ENCODE data around the gene C14orf180.

C14orf180 gene

DNA sequence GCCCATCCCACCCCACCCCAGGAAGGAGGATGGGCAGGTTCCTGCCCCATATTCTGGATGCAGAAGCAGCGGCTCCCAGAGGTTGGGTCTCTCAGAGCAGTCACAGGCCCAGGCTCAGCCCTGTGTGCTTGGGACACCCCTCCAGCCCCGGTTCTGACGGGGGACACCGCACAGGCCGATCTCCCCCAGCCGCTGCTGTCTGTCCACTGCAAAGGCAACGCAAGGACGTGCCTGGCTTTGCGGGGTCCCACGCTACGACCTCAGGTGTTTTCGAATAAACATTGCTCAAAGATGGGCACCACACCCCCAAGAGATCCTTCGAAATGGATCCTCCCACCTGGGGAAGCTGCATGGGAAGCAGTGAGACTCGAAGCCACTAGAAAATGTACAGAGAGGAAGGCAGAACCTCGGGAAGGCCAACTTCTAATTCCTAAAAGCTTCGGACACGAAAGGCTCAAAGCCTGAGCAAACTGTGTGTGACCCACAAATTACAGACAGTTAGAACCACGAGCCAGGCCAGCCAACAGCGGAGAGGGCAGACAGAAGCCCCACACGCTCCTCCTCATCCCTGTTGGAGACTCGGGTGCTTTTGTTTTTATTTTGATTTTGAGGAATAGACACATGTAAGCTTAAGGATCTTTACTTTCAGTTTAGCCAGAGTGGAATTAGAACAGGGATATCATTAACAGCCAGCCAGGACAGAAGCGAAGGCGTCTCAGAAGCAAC is 10.8 kb downstream of the C14orf180 start:
- no peak overlapping the region for H3K4me3 ChIP-seq (ENCODE audit: extremely low read depth, insufficient read depth, low read length, poor library complexity, severe bottlenecking)
- no peak overlapping the region for H3K27ac ChIP-seq (ENCODE audit: low read depth, low read length, severe bottlenecking)
- WGBS, 2 experiments (ENCODE audit: insufficient coverage in 2 of 2), result 91 to 93% methylated on average over 21 to 23 of the region's 23 CpGs
- no peaks in the 10 kb centered on the region for H3K36me3 ChIP-seq (ENCODE audit: control insufficient read depth, insufficient read depth, low read length)
- no peaks in the 10 kb centered on the region for H3K9me3 ChIP-seq (ENCODE audit: control insufficient read depth, low read length)
- H3K4me1 ChIP-seq (ENCODE audit: control insufficient read depth, insufficient read depth, low read length, poor library complexity, severe bottlenecking), result peaks cover 3% of the 10 kb centered on the region

DNA sequence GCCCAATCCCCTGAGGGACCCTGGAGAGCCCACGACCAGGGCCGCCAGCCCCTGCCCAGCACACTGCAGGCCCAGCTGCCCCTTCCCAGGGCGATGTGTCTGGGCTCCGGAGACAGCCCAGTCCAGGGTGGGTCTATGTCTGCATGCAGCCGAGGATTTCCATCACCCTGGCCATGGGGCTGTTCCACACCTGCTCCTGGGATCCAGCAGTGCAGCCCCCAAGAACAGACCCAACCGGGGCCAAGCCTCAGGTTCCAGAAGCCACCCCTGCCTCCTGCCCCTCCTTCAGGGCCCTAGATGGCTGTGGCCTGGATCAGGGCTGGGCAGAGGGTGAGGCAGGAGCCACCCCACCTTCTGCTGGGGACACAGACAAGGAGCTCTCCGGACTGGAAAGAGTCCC is 11.5 kb downstream of the C14orf180 start:
- H3K27ac ChIP-seq (ENCODE audit: low read depth, low read length, severe bottlenecking), result no peak overlapping the region
- WGBS, 2 experiments (ENCODE audit: insufficient coverage in 2 of 2), result 77 to 87% methylated on average over 6 to 7 of the region's 7 CpGs

DNA sequence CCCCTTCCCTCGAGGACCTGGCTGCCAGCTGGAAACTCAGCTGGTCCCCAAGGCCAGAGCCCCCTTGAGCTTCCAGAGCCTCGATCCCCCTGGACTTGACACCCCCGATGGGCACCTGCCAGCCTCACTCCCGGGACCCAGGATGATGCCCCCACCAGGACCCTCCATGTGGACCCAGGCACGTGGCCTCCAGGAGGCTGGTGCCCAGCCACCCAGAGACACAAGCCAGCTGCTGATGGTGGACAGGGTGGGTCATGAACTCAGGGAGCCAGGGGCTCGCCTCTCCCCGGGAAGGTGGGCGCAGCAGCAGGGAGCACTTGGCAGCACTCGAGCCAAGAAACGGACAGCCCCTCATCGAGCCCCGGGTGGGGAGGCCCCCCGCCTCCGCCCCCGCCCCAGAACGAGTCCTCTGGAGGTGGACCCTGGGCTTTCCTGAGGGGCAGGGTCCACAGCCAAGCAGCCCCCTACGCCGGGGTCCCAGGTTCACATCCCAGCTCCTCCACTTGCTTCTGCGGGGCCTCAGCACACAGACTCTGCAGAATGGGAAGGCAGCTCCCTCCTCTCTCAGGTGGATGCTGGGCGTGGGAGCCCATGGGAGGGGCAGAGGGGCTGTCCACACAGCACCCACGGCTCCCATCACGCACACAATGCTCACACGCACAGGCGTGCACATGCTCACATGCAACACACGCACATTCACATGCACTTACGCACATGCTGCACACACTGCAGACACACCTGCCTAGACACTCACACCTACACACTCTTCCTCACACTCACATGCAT is 12.1 kb downstream of the C14orf180 start:
- H3K4me3 ChIP-seq (ENCODE audit: extremely low read depth, insufficient read depth, low read length, poor library complexity, severe bottlenecking), result no peak overlapping the region
- H3K4me1 ChIP-seq (ENCODE audit: control insufficient read depth, insufficient read depth, low read length, poor library complexity, severe bottlenecking), result peaks cover 3% of the 10 kb centered on the region
- H3K9me3 ChIP-seq (ENCODE audit: control insufficient read depth, low read length), result no peaks in the 10 kb centered on the region
- no peaks in the 10 kb centered on the region for H3K36me3 ChIP-seq (ENCODE audit: control insufficient read depth, insufficient read depth, low read length)
- H3K27ac ChIP-seq (ENCODE audit: low read depth, low read length, severe bottlenecking), result no peak overlapping the region
- WGBS, 2 experiments (ENCODE audit: insufficient coverage in 2 of 2), result 88 to 92% methylated on average over 14 to 24 of the region's 26 CpGs

More for the DNA sequence above, 11.5 kb downstream of the C14orf180 start:
- Histone ChIP-seq H3K4me3 (ENCODE audit: extremely low read depth, insufficient read depth, low read length, poor library complexity, severe bottlenecking) (no peak overlapping the region), H3K36me3 (ENCODE audit: control insufficient read depth, insufficient read depth, low read length) (no peaks in the 10 kb centered on the region), H3K9me3 (ENCODE audit: control insufficient read depth, low read length) (no peaks in the 10 kb centered on the region), H3K4me1 (ENCODE audit: control insufficient read depth, insufficient read depth, low read length, poor library complexity, severe bottlenecking) (peaks cover 3% of the 10 kb centered on the region)

DNA sequence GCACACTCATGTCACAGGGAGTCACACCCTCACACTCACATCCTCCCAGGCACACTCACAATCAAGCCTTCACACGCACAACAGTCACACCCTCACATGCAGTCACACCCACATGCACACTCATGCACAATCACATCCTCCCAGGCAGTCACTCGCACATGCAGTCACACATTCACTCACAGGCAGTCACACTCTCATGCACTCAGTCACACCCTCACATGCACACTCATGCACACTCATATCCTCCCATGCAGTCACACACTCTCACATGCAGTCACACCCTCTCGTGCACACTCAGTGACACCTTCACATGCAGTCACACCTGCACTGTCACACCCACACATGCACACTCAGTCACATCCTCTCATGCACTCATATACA is 12.7 kb downstream of the C14orf180 start:
- Histone ChIP-seq H3K36me3 (ENCODE audit: control insufficient read depth, insufficient read depth, low read length) (no peaks in the 10 kb centered on the region), H3K27ac (ENCODE audit: low read depth, low read length, severe bottlenecking) (no peak overlapping the region), H3K4me1 (ENCODE audit: control insufficient read depth, insufficient read depth, low read length, poor library complexity, severe bottlenecking) (peaks cover 3% of the 10 kb centered on the region), H3K4me3 (ENCODE audit: extremely low read depth, insufficient read depth, low read length, poor library complexity, severe bottlenecking) (no peak overlapping the region), H3K9me3 (ENCODE audit: control insufficient read depth, low read length) (no peaks in the 10 kb centered on the region)
- 94 to 99% methylated on average over 2 to 3 of the region's 3 CpGs for WGBS, 2 experiments (ENCODE audit: insufficient coverage in 2 of 2)

DNA sequence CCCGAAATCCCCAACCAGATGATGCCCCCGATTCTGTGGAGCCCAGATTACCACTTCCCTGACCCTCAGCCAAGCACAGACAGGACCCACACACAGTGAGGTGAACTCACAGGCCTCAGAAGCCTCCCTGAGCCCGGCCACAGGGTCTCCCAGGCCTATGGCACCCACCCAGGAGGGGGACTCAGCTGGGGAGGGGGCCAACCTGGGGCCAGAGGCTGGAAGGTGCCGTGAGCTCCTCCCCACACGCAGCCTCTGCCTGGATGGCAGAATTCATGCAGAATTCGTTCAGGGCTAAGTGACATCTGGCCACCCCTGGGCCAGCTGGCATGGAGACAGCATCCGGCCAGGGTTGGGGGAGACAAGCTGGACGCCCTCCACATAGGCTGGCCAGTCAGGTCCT is 13.2 kb downstream of the C14orf180 start:
- Histone ChIP-seq H3K9me3 (ENCODE audit: control insufficient read depth, low read length) (no peaks in the 10 kb centered on the region), H3K4me3 (ENCODE audit: extremely low read depth, insufficient read depth, low read length, poor library complexity, severe bottlenecking) (no peak overlapping the region), H3K27ac (ENCODE audit: low read depth, low read length, severe bottlenecking) (no peak overlapping the region), H3K4me1 (ENCODE audit: control insufficient read depth, insufficient read depth, low read length, poor library complexity, severe bottlenecking) (peaks cover under 1% of the 10 kb centered on the region), H3K36me3 (ENCODE audit: control insufficient read depth, insufficient read depth, low read length) (no peaks in the 10 kb centered on the region)
- 86 to 87% methylated on average over 6 to 8 of the region's 8 CpGs for WGBS, 2 experiments (ENCODE audit: insufficient coverage in 2 of 2)

DNA sequence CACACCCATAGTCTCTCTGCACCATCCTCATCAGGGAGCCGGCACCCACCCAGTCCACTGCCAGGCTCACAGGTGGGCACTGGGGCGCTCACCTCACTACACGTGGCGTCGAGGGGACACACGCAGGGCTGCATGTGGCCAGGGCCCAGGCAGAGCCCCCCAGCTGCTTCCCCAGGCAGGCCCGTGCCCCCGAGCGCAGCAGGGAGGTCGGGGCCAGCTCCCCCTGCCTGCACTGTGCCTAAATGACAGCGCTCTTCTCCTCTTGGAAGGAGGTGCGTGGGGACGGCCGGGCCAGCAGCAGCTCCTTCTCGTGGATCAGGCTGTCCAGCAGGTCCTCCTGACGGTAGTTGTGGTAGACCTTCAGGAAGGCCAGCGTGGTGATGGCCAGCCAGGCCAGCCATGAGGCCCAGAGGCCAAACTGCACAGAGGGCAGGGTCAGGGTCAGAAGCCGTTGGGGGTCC is 13.7 kb downstream of the C14orf180 start:
- no peak overlapping the region for H3K4me3 ChIP-seq (ENCODE audit: extremely low read depth, insufficient read depth, low read length, poor library complexity, severe bottlenecking)
- WGBS, 2 experiments (ENCODE audit: insufficient coverage in 2 of 2), result 81 to 84% methylated on average over 15 to 16 of the region's 18 CpGs
- H3K36me3 ChIP-seq (ENCODE audit: control insufficient read depth, insufficient read depth, low read length), result no peaks in the 10 kb centered on the region
- H3K27ac ChIP-seq (ENCODE audit: low read depth, low read length, severe bottlenecking), result no peak overlapping the region
- H3K9me3 ChIP-seq (ENCODE audit: control insufficient read depth, low read length), result no peaks in the 10 kb centered on the region
- H3K4me1 ChIP-seq (ENCODE audit: control insufficient read depth, insufficient read depth, low read length, poor library complexity, severe bottlenecking), result no peaks in the 10 kb centered on the region

DNA sequence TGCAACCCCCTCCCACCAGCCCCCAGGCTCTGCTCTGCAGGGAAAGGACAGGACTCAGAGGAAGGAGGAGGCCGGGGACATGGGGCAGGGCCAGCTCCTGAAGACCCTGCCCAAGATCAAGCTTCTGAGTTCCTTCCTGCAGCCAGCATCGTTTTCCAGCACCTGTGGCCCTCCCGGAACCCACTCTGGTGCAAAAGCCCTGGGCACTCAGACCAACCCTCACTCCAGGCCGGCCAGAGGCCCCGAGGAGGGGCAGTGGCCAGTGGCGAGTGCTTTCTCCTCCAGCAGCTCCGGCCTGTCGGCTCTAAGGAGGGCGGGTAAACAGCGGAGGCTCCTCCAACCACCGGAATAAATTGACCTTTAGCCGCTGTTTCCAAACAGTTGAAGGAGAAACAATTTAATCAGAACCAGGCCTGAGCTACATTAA is 14.2 kb downstream of the C14orf180 start:
- H3K4me1 ChIP-seq (ENCODE audit: control insufficient read depth, insufficient read depth, low read length, poor library complexity, severe bottlenecking), result no peaks in the 10 kb centered on the region
- H3K36me3 ChIP-seq (ENCODE audit: control insufficient read depth, insufficient read depth, low read length), result no peaks in the 10 kb centered on the region
- H3K4me3 ChIP-seq (ENCODE audit: extremely low read depth, insufficient read depth, low read length, poor library complexity, severe bottlenecking), result no peak overlapping the region
- 87 to 92% methylated on average over 12 of the region's 12 CpGs for WGBS, 2 experiments (ENCODE audit: insufficient coverage in 2 of 2)
- no peaks in the 10 kb centered on the region for H3K9me3 ChIP-seq (ENCODE audit: control insufficient read depth, low read length)
- no peak overlapping the region for H3K27ac ChIP-seq (ENCODE audit: low read depth, low read length, severe bottlenecking)

DNA sequence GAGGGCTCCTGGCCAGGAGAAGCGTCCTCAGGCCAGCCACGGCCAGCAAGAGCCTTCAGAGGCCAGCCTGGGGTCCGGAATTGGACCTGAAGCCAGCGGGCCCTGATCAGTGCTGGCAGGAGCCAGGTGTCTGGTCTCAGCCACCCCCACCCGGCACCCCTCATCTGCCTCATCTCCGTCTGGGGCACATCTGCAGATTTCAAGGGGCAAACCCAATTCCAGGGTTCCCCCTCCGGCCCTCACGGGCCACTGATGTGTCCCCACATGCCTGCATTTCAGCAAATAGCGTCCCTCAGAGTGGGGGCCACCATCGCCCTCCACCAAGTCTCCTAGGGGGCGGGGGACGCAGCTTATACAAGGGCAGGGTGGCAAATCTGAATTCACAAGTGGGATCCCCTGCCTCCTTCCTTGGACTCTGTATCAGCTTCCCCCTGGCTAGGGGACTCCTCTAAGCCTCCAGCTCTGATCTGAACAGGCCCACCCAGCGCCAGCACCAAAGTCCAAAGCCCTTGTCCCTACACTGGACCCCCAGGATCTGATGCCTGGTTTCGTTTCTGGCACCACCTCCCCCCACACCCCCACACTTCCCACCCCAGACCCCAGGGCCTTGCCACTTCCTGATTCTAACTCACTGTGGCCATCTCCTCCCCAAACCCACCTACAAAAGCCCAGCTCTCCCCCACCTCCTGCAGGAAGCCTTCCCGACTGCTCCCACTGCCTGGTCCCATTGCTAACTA is 14.9 kb downstream of the C14orf180 start:
- Histone ChIP-seq H3K27ac (ENCODE audit: low read depth, low read length, severe bottlenecking) (no peak overlapping the region), H3K36me3 (ENCODE audit: control insufficient read depth, insufficient read depth, low read length) (no peaks in the 10 kb centered on the region), H3K4me3 (ENCODE audit: extremely low read depth, insufficient read depth, low read length, poor library complexity, severe bottlenecking) (no peak overlapping the region), H3K9me3 (ENCODE audit: control insufficient read depth, low read length) (no peaks in the 10 kb centered on the region), H3K4me1 (ENCODE audit: control insufficient read depth, insufficient read depth, low read length, poor library complexity, severe bottlenecking) (no peaks in the 10 kb centered on the region)
- 86 to 95% methylated on average over 13 to 15 of the region's 15 CpGs for WGBS, 2 experiments (ENCODE audit: insufficient coverage in 2 of 2)

DNA sequence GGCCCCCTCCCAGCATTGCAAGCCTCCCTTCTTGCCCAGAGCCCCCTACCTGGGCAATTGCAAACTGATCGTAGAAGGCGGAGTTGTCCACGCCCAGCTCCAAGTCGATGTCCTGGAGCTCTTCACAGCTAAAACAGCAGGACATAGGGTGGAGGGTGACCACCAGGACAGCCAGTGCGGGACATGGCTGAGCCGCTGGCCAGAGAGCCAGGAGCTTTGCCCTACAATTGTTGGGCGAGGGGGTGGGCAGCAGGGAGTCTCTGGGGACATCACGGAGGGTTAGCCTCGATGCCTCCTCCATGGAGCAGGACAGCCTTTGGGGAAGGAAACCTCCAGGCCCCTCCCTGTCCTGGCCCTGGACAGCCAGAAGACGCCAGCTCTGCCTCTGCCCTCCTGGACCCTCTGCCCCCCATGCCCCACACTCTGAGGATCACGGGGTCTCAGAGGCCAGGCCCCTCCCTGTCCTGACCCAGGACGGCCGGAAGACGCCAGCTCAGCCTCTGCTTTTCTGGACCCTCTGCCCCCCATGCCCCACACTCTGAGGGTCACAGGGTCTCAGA is 15.6 kb downstream of the C14orf180 start:
- H3K27ac ChIP-seq (ENCODE audit: low read depth, low read length, severe bottlenecking), result no peak overlapping the region
- WGBS, 2 experiments (ENCODE audit: insufficient coverage in 2 of 2), result 90 to 93% methylated on average over 10 to 13 of the region's 14 CpGs
- no peaks in the 10 kb centered on the region for H3K9me3 ChIP-seq (ENCODE audit: control insufficient read depth, low read length)

DNA sequence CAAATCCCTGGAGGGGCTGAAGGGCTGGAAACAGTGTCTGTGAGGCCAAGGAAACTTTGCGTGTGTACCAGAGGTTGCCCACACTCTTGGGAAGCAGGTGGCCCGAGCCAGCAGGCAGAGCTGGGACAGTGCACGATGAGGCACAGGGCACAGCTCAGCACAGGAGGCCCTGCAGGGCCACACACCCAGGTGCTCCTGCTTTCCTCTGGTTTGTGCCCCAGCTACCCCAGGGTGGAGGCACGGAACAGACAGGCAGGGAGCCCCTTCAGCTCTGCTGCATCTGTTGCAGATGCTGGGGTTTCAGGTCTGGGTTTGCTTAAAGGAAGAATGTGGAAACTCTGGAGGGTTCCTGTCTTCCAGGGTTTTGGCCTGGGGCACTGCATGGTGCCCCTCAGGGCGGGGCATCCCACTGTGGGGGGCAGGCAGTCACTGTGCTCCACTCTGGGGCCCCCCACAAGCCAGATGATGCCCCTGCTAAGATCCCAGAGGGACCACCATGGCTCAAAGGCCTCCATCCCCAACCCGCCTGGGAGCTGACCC is 16.4 kb downstream of the C14orf180 start:
- no peak overlapping the region for H3K4me3 ChIP-seq (ENCODE audit: extremely low read depth, insufficient read depth, low read length, poor library complexity, severe bottlenecking)
- no peaks in the 10 kb centered on the region for H3K4me1 ChIP-seq (ENCODE audit: control insufficient read depth, insufficient read depth, low read length, poor library complexity, severe bottlenecking)
- H3K9me3 ChIP-seq (ENCODE audit: control insufficient read depth, low read length), result no peaks in the 10 kb centered on the region
- 79 to 87% methylated on average over 5 to 6 of the region's 6 CpGs for WGBS, 2 experiments (ENCODE audit: insufficient coverage in 2 of 2)
- H3K27ac ChIP-seq (ENCODE audit: low read depth, low read length, severe bottlenecking), result no peak overlapping the region
- no peaks in the 10 kb centered on the region for H3K36me3 ChIP-seq (ENCODE audit: control insufficient read depth, insufficient read depth, low read length)

More for the DNA sequence above, 15.6 kb downstream of the C14orf180 start:
- no peaks in the 10 kb centered on the region for H3K4me1 ChIP-seq (ENCODE audit: control insufficient read depth, insufficient read depth, low read length, poor library complexity, severe bottlenecking)
- H3K36me3 ChIP-seq (ENCODE audit: control insufficient read depth, insufficient read depth, low read length), result no peaks in the 10 kb centered on the region
- no peak overlapping the region for H3K4me3 ChIP-seq (ENCODE audit: extremely low read depth, insufficient read depth, low read length, poor library complexity, severe bottlenecking)
